Upper lobe of left lung (tissue), 4 donors: ENCODE measurements around the gene PECR.
A peak's percentile ranks its signal among the peaks of the same experiment; 100 is the strongest.

ENCODE experiments used
- POLR2A ChIP-seq, 4 donors: fragments of 450-650 bp; IDR thresholded peaks; one replicate each; pipeline ENCODE4 v1.5.1; 2016 to 2017; ENCODE audit warnings: antibody characterized with exemption in 4 of 4, mild to moderate bottlenecking in 2 of 4
- POLR2AphosphoS5 ChIP-seq, 2 donors: sonication (generic); formaldehyde crosslinking; IDR thresholded peaks; one replicate each; pipeline ENCODE4 v1.5.1; 2017; ENCODE audit warnings: antibody characterized with exemption in 2 of 2
- TF ChIP-seq, protein P1 (sequence below), 6 experiments: fragments of 450-650 bp in 4 of 6; fragments of 200-600 bp in 2 of 6; sonication (generic) in 2 of 6; IDR thresholded peaks; one replicate each; pipeline ENCODE4 v1.5.1; 2016 to 2019; ENCODE audit warnings: antibody characterized with exemption in 6 of 6

DNA sequence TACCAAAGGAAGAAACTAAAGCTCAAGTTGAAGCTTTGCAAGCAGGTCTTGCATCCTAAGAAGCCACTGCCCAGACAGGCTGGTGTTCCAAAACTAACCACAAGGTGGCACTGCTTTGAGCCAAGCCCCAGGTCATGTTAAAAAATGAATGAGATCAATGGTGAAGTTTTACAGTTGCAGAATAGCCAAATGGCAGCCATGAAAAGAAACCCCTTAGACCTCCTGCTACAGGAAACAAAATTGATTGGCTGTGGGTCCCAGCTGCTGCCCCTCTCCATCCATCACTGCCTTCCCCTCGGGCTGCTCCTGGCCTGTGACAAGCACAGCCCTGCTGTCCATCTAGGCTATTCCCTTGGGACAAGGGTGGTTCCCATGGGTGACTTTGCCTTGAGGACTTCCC, 47.5 kb downstream of the PECR start:
- TF ChIP-seq, protein P1, sequence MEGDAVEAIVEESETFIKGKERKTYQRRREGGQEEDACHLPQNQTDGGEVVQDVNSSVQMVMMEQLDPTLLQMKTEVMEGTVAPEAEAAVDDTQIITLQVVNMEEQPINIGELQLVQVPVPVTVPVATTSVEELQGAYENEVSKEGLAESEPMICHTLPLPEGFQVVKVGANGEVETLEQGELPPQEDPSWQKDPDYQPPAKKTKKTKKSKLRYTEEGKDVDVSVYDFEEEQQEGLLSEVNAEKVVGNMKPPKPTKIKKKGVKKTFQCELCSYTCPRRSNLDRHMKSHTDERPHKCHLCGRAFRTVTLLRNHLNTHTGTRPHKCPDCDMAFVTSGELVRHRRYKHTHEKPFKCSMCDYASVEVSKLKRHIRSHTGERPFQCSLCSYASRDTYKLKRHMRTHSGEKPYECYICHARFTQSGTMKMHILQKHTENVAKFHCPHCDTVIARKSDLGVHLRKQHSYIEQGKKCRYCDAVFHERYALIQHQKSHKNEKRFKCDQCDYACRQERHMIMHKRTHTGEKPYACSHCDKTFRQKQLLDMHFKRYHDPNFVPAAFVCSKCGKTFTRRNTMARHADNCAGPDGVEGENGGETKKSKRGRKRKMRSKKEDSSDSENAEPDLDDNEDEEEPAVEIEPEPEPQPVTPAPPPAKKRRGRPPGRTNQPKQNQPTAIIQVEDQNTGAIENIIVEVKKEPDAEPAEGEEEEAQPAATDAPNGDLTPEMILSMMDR (IDR thresholded peaks at IDR 0.05), result peak; percentile 66 to 90 (median 81)
- TF ChIP-seq POLR2AphosphoS5 (IDR thresholded peaks at IDR 0.05) (no peak), POLR2A (IDR thresholded peaks at IDR 0.05) (no peak)
